Loucy (cell line): ENCODE data around the gene CORO2B.

ENCODE experiments used
- H2AFZ ChIP-seq: fragments of 200-600 bp; sonication (generic); 2 replicates; pipeline ENCODE4 v1.6.0; 2016; ENCODE audit warnings: antibody characterized with exemption, mild to moderate bottlenecking, low read length, moderate library complexity
- H3F3A ChIP-seq: fragments of 200-600 bp; 2 replicates; pipeline ENCODE4 v1.6.0; 2016; ENCODE audit warnings: antibody characterized with exemption, low read depth, mild to moderate bottlenecking
- H3K27me3 ChIP-seq: fragments of 200-600 bp; sonication (generic); 2 replicates; pipeline ENCODE4 v1.6.1; 2014; ENCODE audit warnings: low read length, mild to moderate bottlenecking; ENCODE audit not compliant: insufficient read depth, poor library complexity, severe bottlenecking
- H3K36me3 ChIP-seq: fragments of 200-600 bp; sonication (generic); 2 replicates; pipeline ENCODE4 v1.6.1; 2016; ENCODE audit warnings: low read length; ENCODE audit not compliant: insufficient read depth
- H3K4me1 ChIP-seq: fragments of 200-600 bp; sonication (generic); 2 replicates; pipeline ENCODE4 v1.5.1; 2014; ENCODE audit warnings: low read length, mild to moderate bottlenecking; ENCODE audit not compliant: insufficient read depth, poor library complexity, severe bottlenecking
- H3K4me2 ChIP-seq: fragments of 200-600 bp; sonication (generic); 2 replicates; pipeline ENCODE4 v1.6.0; 2014; ENCODE audit warnings: antibody characterized with exemption, low read length, low read depth, mild to moderate bottlenecking; ENCODE audit not compliant: poor library complexity, severe bottlenecking
- H3K4me3 ChIP-seq: fragments of 200-600 bp; sonication (generic); 2 replicates; pipeline ENCODE4 v1.5.1; 2014; ENCODE audit warnings: low read length, mild to moderate bottlenecking, mixed read lengths; ENCODE audit not compliant: poor library complexity, severe bottlenecking
- H3K79me2 ChIP-seq: fragments of 200-600 bp; sonication (generic); 2 replicates; pipeline ENCODE4 v1.6.1; 2014; ENCODE audit warnings: low read length; ENCODE audit not compliant: insufficient read depth
- H3K9ac ChIP-seq: fragments of 200-600 bp; sonication (generic); 2 replicates; pipeline ENCODE4 v1.6.0; 2014; ENCODE audit warnings: mild to moderate bottlenecking, low read depth, low read length, moderate library complexity; ENCODE audit not compliant: poor library complexity, severe bottlenecking
- H3K9me2 ChIP-seq: fragments of 200-600 bp; sonication (generic); replicated peaks from 2 replicates; pipeline ENCODE4 v1.6.1; 2016; ENCODE audit warnings: low read depth, low read length, mixed read lengths
- H3K9me3 ChIP-seq: fragments of 200-600 bp; sonication (generic); 2 replicates; pipeline ENCODE4 v1.6.1; 2014; ENCODE audit warnings: mild to moderate bottlenecking, antibody characterized with exemption, low read length, low read depth; ENCODE audit not compliant: insufficient read depth
- H4K20me1 ChIP-seq: fragments of 200-600 bp; sonication (generic); 2 replicates; pipeline ENCODE4 v1.6.0; 2014; ENCODE audit warnings: antibody characterized with exemption, low read length, mild to moderate bottlenecking; ENCODE audit not compliant: insufficient read depth, poor library complexity, severe bottlenecking
- CTCF ChIP-seq: fragments of 200-600 bp; sonication (generic); conservative IDR thresholded peaks from 2 replicates; pipeline ENCODE4 v1.5.1; 2014; ENCODE audit warnings: mild to moderate bottlenecking, antibody characterized with exemption, low read length
- EZH2phosphoT487 ChIP-seq: fragments of 200-600 bp; IDR thresholded peaks from 2 replicates; pipeline ENCODE4 v1.6.1; 2018; ENCODE audit warnings: antibody characterized with exemption, mild to moderate bottlenecking, moderate library complexity, borderline replicate concordance

The CORO2B gene

GRCh38 chr15:68553314-68553993, 25.3 kb upstream of the CORO2B start:
- no peaks in the 10 kb centered on the region for H3K9me2 ChIP-seq
- H3K9ac ChIP-seq = no peak overlapping the region
- no peak overlapping the region for H3K4me3 ChIP-seq
- no peak overlapping the region for H2AFZ ChIP-seq
- H4K20me1 ChIP-seq = no peaks in the 10 kb centered on the region
- no peak overlapping the region for H3K4me2 ChIP-seq
- H3K9me3 ChIP-seq = no peaks in the 10 kb centered on the region
- TF ChIP-seq EZH2phosphoT487 = no peak
- TF ChIP-seq CTCF = no peak
- no peaks in the 10 kb centered on the region for H3F3A ChIP-seq
- no peaks in the 10 kb centered on the region for H3K36me3 ChIP-seq
- H3K27me3 ChIP-seq = no peaks in the 10 kb centered on the region
- H3K4me1 ChIP-seq = no peaks in the 10 kb centered on the region
- no peaks in the 10 kb centered on the region for H3K79me2 ChIP-seq

- Histone ChIP-seq H3K4me2 (no peak overlapping the region), H3K27me3 (no peaks in the 10 kb centered on the region), H3K9me2 (no peaks in the 10 kb centered on the region), H2AFZ (no peak overlapping the region), H3K36me3 (no peaks in the 10 kb centered on the region), H3K9ac (no peak overlapping the region), H3K4me1 (peaks cover under 1% of the 10 kb centered on the region), H3K9me3 (no peaks in the 10 kb centered on the region), H4K20me1 (no peaks in the 10 kb centered on the region), H3K79me2 (no peaks in the 10 kb centered on the region), H3F3A (no peaks in the 10 kb centered on the region), H3K4me3 (no peak overlapping the region)
- no peak for TF ChIP-seq EZH2phosphoT487
- TF ChIP-seq CTCF = peak; percentile 87
Observed at GRCh38 chr15:68553994-68554720, 24.6 kb upstream of the CORO2B start.

GRCh38 chr15:68554721-68555678, 23.8 kb upstream of the CORO2B start:
- H3K4me3 ChIP-seq = no peak overlapping the region
- H3K4me1 ChIP-seq = peaks cover 6% of the 10 kb centered on the region
- H3K79me2 ChIP-seq = no peaks in the 10 kb centered on the region
- H2AFZ ChIP-seq = no peak overlapping the region
- H3K4me2 ChIP-seq = no peak overlapping the region
- H3K9me3 ChIP-seq = no peaks in the 10 kb centered on the region
- H3K27me3 ChIP-seq = no peaks in the 10 kb centered on the region
- no peaks in the 10 kb centered on the region for H3F3A ChIP-seq
- no peaks in the 10 kb centered on the region for H4K20me1 ChIP-seq
- TF ChIP-seq EZH2phosphoT487 (no peak), CTCF (no peak)
- H3K9ac ChIP-seq = no peak overlapping the region
- H3K36me3 ChIP-seq = no peaks in the 10 kb centered on the region
- no peaks in the 10 kb centered on the region for H3K9me2 ChIP-seq
